Measurements from ENCODE around the gene PCGF1.
"Not testable (repeated sequence)": the region's sequence is repeated elsewhere in the genome, so short reads cannot be mapped to it uniquely, and the experiment has no call there.

PCGF1 gene

DNA sequence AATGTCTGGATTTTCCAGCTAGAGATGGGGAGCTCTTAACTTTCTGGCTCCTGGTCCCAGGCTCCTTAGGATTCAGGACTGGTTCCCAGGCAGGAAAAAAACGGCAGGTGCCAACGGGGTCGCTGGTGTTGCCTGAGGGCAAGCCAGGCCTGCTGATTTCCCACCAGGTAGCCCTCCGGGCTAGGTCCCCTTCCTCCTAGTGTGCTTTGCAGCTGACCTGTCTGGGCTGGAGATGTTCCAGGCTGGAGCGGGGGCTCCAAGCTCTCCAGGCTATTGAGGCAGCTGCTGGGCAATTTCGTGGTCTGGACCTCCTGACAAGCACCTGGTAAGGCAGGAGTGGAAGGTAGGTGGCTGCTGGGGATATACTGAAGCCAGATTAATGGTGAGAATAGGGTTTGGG lies 33.0 kb downstream of the PCGF1 start:
- in situ Hi-C loops (cut with HindIII; ENCODE audit: low sequenced_read_pairs) = no loop called here

DNA sequence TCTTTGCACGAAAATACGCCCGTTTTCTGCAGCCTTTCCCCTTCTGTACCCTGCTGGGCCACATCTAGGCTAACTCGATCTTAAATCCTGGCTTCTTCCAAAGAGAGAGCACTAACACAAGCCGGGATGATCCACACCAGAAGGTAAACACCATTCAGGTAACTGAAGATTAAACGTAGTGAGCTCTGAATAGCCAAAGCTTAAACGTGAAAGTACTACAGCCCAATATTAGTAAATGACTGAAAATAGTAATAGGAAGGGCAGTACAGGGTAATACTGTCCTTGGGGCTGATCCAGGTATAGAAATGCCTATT lies 34.6 kb downstream of the PCGF1 start:
- in situ Hi-C loops (cut with HindIII; ENCODE audit: low sequenced_read_pairs) = no loop called here

DNA sequence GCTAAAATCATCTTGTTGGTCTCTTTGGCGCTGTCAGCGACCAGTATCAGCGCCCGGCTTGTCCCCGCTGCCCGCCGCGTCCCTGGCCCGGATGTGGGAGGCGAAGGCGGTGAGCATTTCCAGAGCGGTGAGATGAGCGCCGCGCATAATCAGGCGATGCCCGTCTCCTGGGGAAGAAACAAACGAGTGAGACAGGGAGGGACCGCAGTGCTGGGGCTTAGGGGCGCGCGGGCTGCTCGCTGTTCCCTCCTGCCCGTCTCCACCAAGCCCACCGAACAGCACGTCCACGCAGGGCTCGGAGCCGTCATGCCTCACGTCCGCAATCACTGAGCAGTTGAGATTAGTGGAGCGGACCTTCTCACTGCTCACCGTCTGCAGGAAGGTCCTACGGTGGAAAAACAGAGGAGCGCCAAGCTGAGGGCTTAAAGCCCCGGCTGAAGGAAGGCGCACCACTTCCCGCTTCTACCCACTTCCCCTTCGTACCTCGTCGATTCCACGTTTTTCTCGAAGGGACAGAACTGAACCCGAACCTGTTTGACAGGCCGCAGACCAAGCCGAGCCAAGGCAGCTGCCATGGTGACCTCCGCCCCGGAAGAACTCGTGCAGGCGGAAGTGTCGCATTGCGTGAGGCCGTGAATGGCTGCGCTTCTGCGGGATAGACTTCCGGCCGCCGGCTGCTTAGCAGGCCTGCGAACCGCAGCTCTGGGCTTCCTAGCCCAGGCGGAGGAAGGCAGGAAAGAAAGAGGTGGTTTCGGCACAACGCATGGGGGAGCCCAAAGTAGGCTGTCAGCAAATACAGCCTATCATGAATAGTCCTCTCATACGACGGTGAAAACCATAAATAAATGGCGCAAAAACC lies 35.2 kb downstream of the PCGF1 start, which contains the start of gene MRPL53:
Gene MRPL53 (minus strand): TSS at position 595 of the 859 bp plus-strand sequence. CDS start 20 bp downstream, at position 575.
- in situ Hi-C loops (cut with HindIII; ENCODE audit: low sequenced_read_pairs) = no loop called here

DNA sequence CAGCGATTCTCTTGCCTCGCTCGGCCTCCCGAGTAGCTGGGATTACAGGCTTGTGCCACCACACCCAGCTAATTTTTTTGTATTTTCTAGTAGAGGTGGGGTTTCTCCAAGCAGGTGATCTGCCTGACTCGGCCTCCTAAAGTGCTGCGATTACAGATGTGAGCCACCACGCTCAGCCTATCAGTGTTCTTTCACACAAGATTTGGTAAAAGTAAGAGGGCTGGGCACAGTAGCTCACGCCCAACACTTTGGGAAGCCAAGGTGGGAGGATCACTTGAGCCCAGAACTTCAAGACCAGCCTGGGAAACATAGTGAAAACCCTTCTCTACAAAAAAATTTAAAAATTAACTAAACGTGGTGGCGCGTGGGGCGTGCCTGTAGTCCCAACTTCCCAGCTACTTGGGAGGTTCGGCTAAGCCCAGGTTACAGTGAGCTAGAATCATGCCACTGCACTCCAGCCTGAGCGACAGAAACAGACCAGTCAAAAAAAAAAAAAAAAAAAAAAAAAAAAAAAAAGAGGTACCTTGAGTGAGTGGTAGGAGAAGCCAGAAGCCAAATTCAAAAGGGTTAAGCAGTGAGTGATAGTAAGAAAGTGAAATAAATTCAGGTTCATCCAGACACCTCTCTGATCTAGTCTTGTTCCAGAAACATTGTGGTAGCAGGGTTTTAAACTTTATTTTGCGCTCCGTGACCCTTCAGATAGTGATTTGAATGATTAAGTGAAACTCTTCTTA lies 36.0 kb downstream of the PCGF1 start:
- in situ Hi-C loops (cut with HindIII; ENCODE audit: low sequenced_read_pairs) = no loop called here

GRCh38 chr2:74470742-74471141 lies 36.8 kb downstream of the PCGF1 start:
- in situ Hi-C loops (cut with HindIII; ENCODE audit: low sequenced_read_pairs) = not testable (repeated sequence)

- in situ Hi-C loops (cut with HindIII; ENCODE audit: low sequenced_read_pairs) = no loop called here
These were observed 43.1 kb downstream of the PCGF1 start for GRCh38 chr2:74464406-74464805.

DNA sequence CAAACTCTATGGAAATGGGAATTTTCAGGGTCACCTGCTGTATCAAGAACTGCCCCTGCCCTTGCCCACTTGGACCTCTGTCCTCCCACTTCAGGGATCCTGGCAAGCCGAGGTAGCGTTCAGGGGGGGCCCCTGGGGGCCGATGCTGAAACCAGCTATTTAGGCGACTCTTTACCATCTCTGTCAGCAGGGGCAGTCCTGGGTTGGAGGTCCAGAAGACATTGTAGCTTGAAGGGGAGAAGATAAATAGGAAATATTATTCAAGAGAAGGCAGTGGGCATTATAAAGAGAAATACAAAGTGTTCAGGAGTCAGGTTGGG lies 44.7 kb downstream of the PCGF1 start:
- in situ Hi-C loops (cut with HindIII; ENCODE audit: low sequenced_read_pairs) = no loop called here

DNA sequence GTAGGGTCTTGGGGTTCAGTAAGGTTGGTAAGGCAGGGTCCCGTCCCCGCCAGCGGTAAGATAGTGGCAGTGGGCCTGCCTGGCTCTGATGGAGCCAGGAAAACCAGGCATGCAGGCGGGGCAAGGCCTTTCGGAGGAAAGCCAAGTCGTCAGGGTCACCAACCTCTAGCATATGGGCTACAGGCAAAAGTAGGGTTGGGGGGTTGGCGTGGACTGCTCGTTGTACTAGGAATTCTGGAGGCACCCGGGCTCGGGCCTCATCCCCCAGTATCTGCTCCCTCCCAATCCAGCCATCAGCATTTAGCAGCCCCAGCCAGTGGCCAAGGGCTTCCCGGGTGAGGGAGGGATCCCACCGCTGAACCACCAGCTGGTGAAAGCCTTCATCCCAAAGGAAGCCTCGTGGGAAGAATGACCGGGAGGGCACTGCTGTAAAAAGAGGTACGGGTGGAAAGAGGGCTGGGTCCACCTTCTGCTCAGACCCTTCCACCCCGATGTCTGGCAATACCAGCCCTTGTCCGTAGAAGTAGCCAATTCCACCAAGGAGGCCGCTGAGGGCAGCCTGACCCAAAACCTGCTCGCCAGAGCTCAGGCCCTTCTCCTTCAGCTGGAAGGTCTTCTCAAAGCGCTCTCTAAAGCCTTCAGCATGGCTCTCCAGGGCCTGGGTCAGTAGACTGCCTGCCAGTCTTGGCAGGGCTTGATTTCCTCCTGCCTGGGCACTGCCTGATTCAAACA lies 45.3 kb downstream of the PCGF1 start:
- in situ Hi-C loops (cut with HindIII; ENCODE audit: low sequenced_read_pairs) = no loop called here

GRCh38 chr2:74461187-74462053 lies 46.1 kb downstream of the PCGF1 start:
- in situ Hi-C loops (cut with HindIII; ENCODE audit: low sequenced_read_pairs) = no loop called here

- in situ Hi-C loops (cut with HindIII; ENCODE audit: low sequenced_read_pairs) = not testable (repeated sequence)
These were observed 47.3 kb downstream of the PCGF1 start for GRCh38 chr2:74460187-74460586.

DNA sequence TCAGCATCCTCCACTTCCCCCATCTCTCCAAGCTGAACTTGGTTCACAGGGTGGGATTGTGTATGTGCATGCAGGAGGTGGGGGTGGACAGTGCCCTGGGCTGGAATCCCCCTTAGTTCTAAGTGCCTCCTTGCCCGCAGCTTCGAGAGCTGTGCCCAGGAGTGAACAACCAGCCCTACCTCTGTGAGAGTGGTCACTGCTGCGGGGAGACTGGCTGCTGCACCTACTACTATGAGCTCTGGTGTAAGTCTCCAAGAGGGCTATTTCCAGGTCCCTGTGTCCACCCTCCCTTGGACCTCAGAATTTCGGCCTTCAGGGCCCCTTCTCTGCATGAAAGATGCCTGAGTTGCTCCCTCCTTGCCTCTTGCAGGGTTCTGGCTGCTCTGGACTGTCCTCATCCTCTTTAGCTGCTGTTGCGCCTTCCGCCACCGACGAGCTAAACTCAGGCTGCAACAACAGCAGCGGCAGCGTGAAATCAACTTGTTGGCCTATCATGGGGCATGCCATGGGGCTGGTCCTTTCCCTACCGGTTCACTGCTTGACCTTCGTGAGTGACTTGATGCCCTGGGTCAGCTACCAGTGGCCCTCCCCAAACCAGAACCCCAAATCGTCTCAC lies 47.9 kb downstream of the PCGF1 start:
- in situ Hi-C loops (cut with HindIII; ENCODE audit: low sequenced_read_pairs) = not testable (repeated sequence)

DNA sequence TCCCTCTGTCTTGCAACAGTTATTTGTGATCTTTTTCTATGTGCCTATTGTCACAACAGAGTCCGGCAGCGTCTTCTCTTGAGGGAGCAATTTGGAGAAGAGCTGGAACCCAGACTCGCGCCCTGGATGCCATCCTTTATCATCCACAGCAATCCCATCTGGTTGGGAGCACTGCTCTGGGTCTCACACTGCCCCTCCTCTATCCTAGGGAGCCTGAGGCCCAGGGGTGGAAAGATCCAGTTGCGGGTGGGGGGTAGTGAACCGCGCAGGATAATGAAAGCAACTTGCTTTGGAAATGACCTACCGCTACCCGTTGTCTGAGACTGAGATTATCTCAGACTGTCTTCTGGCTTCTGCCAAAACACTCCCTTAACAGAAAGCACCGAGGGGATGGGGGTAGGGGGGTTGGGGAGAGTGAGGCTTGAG lies 48.5 kb downstream of the PCGF1 start:
- in situ Hi-C loops (cut with HindIII; ENCODE audit: low sequenced_read_pairs) = no loop called here

GRCh38 chr2:74458132-74458937 lies 49.2 kb downstream of the PCGF1 start, which contains the start of gene WBP1:
TSS of gene WBP1 (plus strand) at chr2:74458438. CDS start at chr2:74458603, 165 bp downstream.
- in situ Hi-C loops (cut with HindIII; ENCODE audit: low sequenced_read_pairs) = no loop called here

DNA sequence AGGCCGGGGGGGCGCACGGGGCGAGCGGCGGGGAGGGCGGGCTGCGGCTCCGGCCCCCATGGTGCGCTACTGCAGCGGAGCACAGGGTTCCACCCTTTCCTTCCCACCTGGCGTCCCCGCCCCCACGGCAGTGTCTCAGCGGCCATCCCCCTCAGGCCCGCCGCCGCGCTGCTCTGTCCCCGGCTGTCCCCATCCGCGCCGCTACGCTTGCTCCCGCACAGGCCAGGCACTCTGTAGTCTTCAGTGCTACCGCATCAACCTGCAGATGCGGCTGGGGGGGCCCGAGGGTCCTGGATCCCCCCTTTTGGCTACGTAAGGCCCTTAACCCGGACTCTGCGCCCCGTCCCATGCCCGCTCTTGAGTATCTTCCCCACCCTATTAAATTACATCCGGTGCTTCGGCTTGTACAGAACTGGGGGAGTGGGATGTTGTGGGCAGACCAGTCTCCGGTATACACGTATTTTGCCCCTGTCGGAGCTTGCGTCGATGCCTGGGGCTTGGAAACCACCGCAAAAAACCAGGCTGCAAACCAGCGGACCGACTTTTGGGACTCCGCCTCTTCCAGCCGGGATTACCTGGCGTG lies 49.9 kb downstream of the PCGF1 start:
- in situ Hi-C loops (cut with HindIII; ENCODE audit: low sequenced_read_pairs) = no loop called here

GRCh38 chr2:74457129-74457548 lies 50.4 kb downstream of the PCGF1 start:
- in situ Hi-C loops (cut with HindIII; ENCODE audit: low sequenced_read_pairs) = no loop called here

All from DLD1 (cell line).